ENCODE results near the gene IFI16.

- TF ChIP-seq CTCF (conservative IDR thresholded peaks at IDR 0.05; ENCODE audit: low read length) (no peak), EZH2phosphoT487 (IDR thresholded peaks at IDR 0.05; ENCODE audit: borderline replicate concordance) (no peak)
Observed at GRCh38 chr1:159100589-159100988, 90.9 kb downstream of the IFI16 start.

Measured in Loucy (cell line).